ENCODE results near the gene KANSL1. TPM values are rescaled to one million over a fixed set of nuclear protein-coding genes. Genes with fewer than 3 reads are reported as not detected.

KANSL1 gene
- polyA plus RNA-seq, 1 of the 3 experiments (the other 2 are of a cell fraction), result 10.0 TPM

- Histone ChIP-seq H3K79me2 (ENCODE audit: insufficient read depth) (peaks cover 99% of the 10 kb centered on the region), H3K4me3 (ENCODE audit: low read depth in 2 of 2, low read length in 1 of 2) (no peak overlapping the region), H3K4me1 (ENCODE audit: control insufficient read depth in 1 of 2, insufficient read depth in 2 of 2, low read depth in 1 of 2, low read length in 1 of 2) (peaks cover 3 to 5% of the 10 kb centered on the region in 2 experiments; a peak in 2 of 4 replicates), H3K4me2 (no peak overlapping the region), H3K36me3 (replicated peaks in 1 of 2; ENCODE audit: control insufficient read depth in 1 of 2, insufficient read depth in 2 of 2, low read length in 1 of 2) (peaks cover 0 to 17% of the 10 kb centered on the region in 2 experiments), H2AFZ (ENCODE audit: low read depth) (no peak overlapping the region), H3K27ac (ENCODE audit: low read depth in 2 of 2, low read length in 1 of 2) (no peak overlapping the region), H3K9me2 (no peaks in the 10 kb centered on the region), H3F3A (replicated peaks; ENCODE audit: insufficient read depth) (peaks cover 8% of the 10 kb centered on the region), H4K20me1 (ENCODE audit: insufficient read depth) (peaks cover 98% of the 10 kb centered on the region), H3K27me3 (ENCODE audit: insufficient read depth) (no peaks in the 10 kb centered on the region), H3K9me3 (no peaks in the 10 kb centered on the region), H3K9ac (no peak overlapping the region)
- no peak for DNase-seq
- TF ChIP-seq SMC3 (IDR thresholded peaks at IDR 0.05; ENCODE audit: low read depth, low read length), result no peak
- TF ChIP-seq USF1 (IDR thresholded peaks at IDR 0.05; ENCODE audit: borderline replicate concordance, low read depth), result no peak
- no peak for TF ChIP-seq TCF12 (IDR thresholded peaks at IDR 0.05)
- no peak for TF ChIP-seq RCOR1 (IDR thresholded peaks at IDR 0.05; ENCODE audit: low read length)
- TF ChIP-seq SIN3A (IDR thresholded peaks at IDR 0.05; ENCODE audit: borderline replicate concordance, low read depth, low read length), result no peak
- no peak for TF ChIP-seq TAF1 (IDR thresholded peaks at IDR 0.05; ENCODE audit: borderline replicate concordance, low read depth, low read length)
- TF ChIP-seq GABPA (IDR thresholded peaks at IDR 0.05; ENCODE audit: low read depth), result no peak
- TF ChIP-seq ELF1 (IDR thresholded peaks at IDR 0.05), result no peak
- CTCF ChIA-PET, result interaction anchor here (1.0 to 3.1 kb wide), 5 partner anchors 10 to 76 kb away, joined by 3 to 14 read pairs (median 6); partner anchors contain the start of gene KANSL1
- POLR2A ChIA-PET, result no interaction called here
Measured at GRCh38 chr17:46120078-46120477, 73.2 kb downstream of the KANSL1 start.

GRCh38 chr17:46118964-46119363 lies 74.3 kb downstream of the KANSL1 start:
- Histone ChIP-seq H3K4me3 (ENCODE audit: low read depth in 2 of 2, low read length in 1 of 2) (no peak overlapping the region), H3K9me2 (no peaks in the 10 kb centered on the region), H3K36me3 (replicated peaks in 1 of 2; ENCODE audit: control insufficient read depth in 1 of 2, insufficient read depth in 2 of 2, low read length in 1 of 2) (peaks cover 0 to 12% of the 10 kb centered on the region in 2 experiments), H3K27ac (ENCODE audit: low read depth in 2 of 2, low read length in 1 of 2) (no peak overlapping the region), H3K79me2 (ENCODE audit: insufficient read depth) (peaks cover 100% of the 10 kb centered on the region), H3K9me3 (no peaks in the 10 kb centered on the region), H2AFZ (ENCODE audit: low read depth) (no peak overlapping the region), H4K20me1 (ENCODE audit: insufficient read depth) (peaks cover 100% of the 10 kb centered on the region), H3F3A (replicated peaks; ENCODE audit: insufficient read depth) (peaks cover 8% of the 10 kb centered on the region), H3K4me2 (no peak overlapping the region), H3K27me3 (ENCODE audit: insufficient read depth) (no peaks in the 10 kb centered on the region), H3K9ac (no peak overlapping the region), H3K4me1 (ENCODE audit: control insufficient read depth in 1 of 2, insufficient read depth in 2 of 2, low read depth in 1 of 2, low read length in 1 of 2) (peaks cover 3 to 5% of the 10 kb centered on the region in 2 experiments; a peak in 2 of 4 replicates)
- WGBS (ENCODE audit: low lambda C conversion rate), result 98% methylated on average over 5 of the region's 5 CpGs
- TF ChIP-seq TEAD4 (IDR thresholded peaks at IDR 0.05; ENCODE audit: borderline replicate concordance, insufficient read depth), result no peak
- TF ChIP-seq TAF1 (IDR thresholded peaks at IDR 0.05; ENCODE audit: borderline replicate concordance, low read depth, low read length), result no peak
- no peak for TF ChIP-seq GATA2 (CRISPR knock-in tag; IDR thresholded peaks at IDR 0.05)
- TF ChIP-seq SIN3A (IDR thresholded peaks at IDR 0.05; ENCODE audit: borderline replicate concordance, low read depth, low read length), result no peak
- TF ChIP-seq YY1 (IDR thresholded peaks at IDR 0.05; ENCODE audit: low read depth), result no peak
- no peak for TF ChIP-seq POLR2AphosphoS5 (IDR thresholded peaks at IDR 0.05; ENCODE audit: low read depth, low read length)
- no peak for TF ChIP-seq USF1 (IDR thresholded peaks at IDR 0.05; ENCODE audit: borderline replicate concordance, low read depth)
- no peak for TF ChIP-seq CHD2 (IDR thresholded peaks at IDR 0.05; ENCODE audit: low read length, partially characterized antibody)
- no peak for TF ChIP-seq MXI1 (IDR thresholded peaks at IDR 0.05; ENCODE audit: low read depth, low read length)
- ChIA-PET CTCF (interaction anchor here (1.5 to 3.1 kb wide), 2 partner anchors 74 to 75 kb away, joined by 6 to 14 read pairs; partner anchors contain the start of gene KANSL1), POLR2A (no interaction called here)
- no peak for DNase-seq
